Uterus (tissue), 2 donors: ENCODE measurements around the gene DNAH8.

Experiments
- CTCF ChIP-seq, 4 experiments: fragments of 200-600 bp in 2 of 4; fragments of 450-650 bp in 2 of 4; sonication (generic) in 2 of 4; IDR thresholded peaks; one replicate each; pipeline ENCODE4 v1.5.1; 2016 to 2019; ENCODE audit warnings: antibody characterized with exemption in 4 of 4, mild to moderate bottlenecking in 2 of 4, moderate library complexity in 1 of 4
- POLR2A ChIP-seq, 2 donors: fragments of 450-650 bp; IDR thresholded peaks; one replicate each; pipeline ENCODE4 v1.6.1; 2016; ENCODE audit warnings: antibody characterized with exemption in 2 of 2, mild to moderate bottlenecking in 1 of 2, moderate library complexity in 1 of 2

DNA sequence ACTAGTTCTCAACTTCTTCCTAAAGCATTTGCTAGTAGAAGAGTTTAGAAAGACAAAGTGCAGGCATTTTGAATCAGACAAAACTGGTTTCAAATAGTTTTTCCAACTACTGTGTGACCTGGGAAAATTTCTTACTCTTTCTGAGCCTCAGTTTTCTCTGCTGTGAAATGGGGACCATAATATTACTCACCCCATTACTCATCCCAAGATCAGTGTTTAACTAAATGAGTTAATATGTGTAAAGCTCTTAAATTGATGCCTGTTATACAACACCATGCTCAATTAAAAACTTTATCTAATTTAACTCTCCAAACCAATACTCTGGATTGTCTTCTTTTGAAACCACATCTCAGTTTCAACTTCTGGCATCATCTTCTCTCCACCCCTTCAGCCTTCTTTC, 87.4 kb downstream of the DNAH8 start:
- TF ChIP-seq CTCF (IDR thresholded peaks at IDR 0.05) (no peak), POLR2A (IDR thresholded peaks at IDR 0.05) (no peak)
